Natural killer cell treated with Interleukin-12 subunit alpha and Interleukin-12 subunit beta and Interleukin-15 and Interleukin-18, amount 100 ng/mL, for 72 hours (primary cell): ENCODE data around the gene MICALL1. TPM values are rescaled to one million over a fixed set of nuclear protein-coding genes. Genes with fewer than 3 reads are reported as not detected.
"Not testable (repeated sequence)": the region's sequence is repeated elsewhere in the genome, so short reads cannot be mapped to it uniquely, and the experiment has no call there.

ENCODE experiments used
- ATAC-seq, 2 donors: fragments of 150-1000 bp; cut with Tn5 transposase in 1 of 2; sonication (Bioruptor Pico), chemical (Tn5 transposase) in 1 of 2; 2 replicates each; pipeline ENCODE4 v1.10.0; 2021
- DNase-seq: peaks from one replicate; pipeline ENCODE4 v3.0.0; 2022; ENCODE audit warnings: low spot score
- H3K27ac Mint-ChIP-seq, 2 donors: 1 replicate in 1 of 2; 2 replicates in 1 of 2; pipeline ENCODE4 v1.8.0; 2022; ENCODE audit warnings: mixed read lengths in 2 of 2, mild to moderate bottlenecking in 1 of 2, moderate library complexity in 1 of 2
- H3K27me3 Mint-ChIP-seq, 2 donors: 1 replicate in 1 of 2; 2 replicates in 1 of 2; pipeline ENCODE4 v1.8.0; 2022; ENCODE audit warnings: mixed read lengths in 2 of 2
- H3K36me3 Mint-ChIP-seq: one replicate; pipeline ENCODE4 v1.8.0; 2022; ENCODE audit warnings: mixed read lengths
- H3K4me1 Mint-ChIP-seq, 2 donors: 1 replicate in 1 of 2; 2 replicates in 1 of 2; pipeline ENCODE4 v1.8.0; 2022; ENCODE audit warnings: low read depth in 2 of 2, mixed read lengths in 2 of 2, mild to moderate bottlenecking in 1 of 2
- H3K4me3 Mint-ChIP-seq: one replicate; pipeline ENCODE4 v1.8.0; 2022; ENCODE audit warnings: mixed read lengths
- H3K9me3 Mint-ChIP-seq: 2 replicates; pipeline ENCODE4 v1.8.0; 2022; ENCODE audit warnings: mixed read lengths
- total RNA-seq, 2 donors: library from RNA; stranded (reverse); gene quantifications; one replicate each; pipeline ENCODE4 v1.2.3, GENCODE V29; 2022

Gene MICALL1
- total RNA-seq, 2 donors from 2014 or later, result 21.3 to 24.5 TPM

DNA sequence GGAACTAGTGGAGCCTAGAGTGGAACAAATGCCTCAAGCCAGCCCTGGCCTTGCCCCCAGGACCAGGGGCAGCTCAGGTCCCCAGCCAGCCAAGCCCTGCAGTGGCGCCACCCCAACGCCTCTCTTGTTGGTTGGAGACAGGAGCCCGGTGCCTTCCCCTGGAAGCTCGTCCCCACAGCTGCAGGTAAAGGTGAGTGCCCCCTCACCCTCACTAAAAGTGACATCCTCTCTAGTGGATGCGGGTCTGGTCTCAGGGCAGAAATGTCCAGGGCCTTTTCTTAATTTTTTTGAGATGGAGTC, 21.5 kb downstream of the MICALL1 start:
- H3K36me3 Mint-ChIP-seq, result no peaks in the 10 kb centered on the region
- ATAC-seq, result no peak

DNA sequence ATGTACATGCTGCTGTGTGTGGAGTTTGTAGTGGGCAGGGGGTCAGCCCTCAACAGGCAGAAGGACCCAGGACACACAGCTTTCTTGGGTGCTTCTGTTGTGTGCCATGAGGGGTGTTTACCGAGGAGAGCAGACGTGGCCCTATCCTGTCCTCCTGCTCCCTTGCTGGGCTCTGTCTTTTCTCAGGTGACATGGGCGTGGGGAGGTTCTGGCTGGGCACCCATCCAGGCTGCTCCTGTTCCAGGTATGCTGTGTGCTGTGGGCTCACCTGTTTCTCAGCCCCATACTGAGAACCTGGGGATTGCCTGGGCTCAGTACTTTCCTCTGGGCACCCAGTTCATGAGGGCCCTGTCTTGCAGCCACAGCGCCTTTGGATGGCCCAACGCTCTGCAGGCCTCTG, 23.3 kb downstream of the MICALL1 start:
- DNase-seq, result no peak
- Mint-ChIP-seq H3K4me1 (peaks cover 0 to 10% of the 10 kb centered on the region in 2 donors), H3K4me3 (no peak overlapping the region), H3K9me3 (no peaks in the 10 kb centered on the region), H3K27ac (no peak overlapping the region), H3K36me3 (no peaks in the 10 kb centered on the region), H3K27me3 (no peaks in the 10 kb centered on the region)
- no peak for ATAC-seq

More for the DNA sequence above, 21.5 kb downstream of the MICALL1 start:
- H3K27ac Mint-ChIP-seq, result no peak overlapping the region
- no peak for DNase-seq
- no peak overlapping the region for H3K4me3 Mint-ChIP-seq
- no peaks in the 10 kb centered on the region for H3K9me3 Mint-ChIP-seq
- H3K4me1 Mint-ChIP-seq, result peaks cover 0 to 2% of the 10 kb centered on the region in 2 donors
- H3K27me3 Mint-ChIP-seq, result no peaks in the 10 kb centered on the region

DNA sequence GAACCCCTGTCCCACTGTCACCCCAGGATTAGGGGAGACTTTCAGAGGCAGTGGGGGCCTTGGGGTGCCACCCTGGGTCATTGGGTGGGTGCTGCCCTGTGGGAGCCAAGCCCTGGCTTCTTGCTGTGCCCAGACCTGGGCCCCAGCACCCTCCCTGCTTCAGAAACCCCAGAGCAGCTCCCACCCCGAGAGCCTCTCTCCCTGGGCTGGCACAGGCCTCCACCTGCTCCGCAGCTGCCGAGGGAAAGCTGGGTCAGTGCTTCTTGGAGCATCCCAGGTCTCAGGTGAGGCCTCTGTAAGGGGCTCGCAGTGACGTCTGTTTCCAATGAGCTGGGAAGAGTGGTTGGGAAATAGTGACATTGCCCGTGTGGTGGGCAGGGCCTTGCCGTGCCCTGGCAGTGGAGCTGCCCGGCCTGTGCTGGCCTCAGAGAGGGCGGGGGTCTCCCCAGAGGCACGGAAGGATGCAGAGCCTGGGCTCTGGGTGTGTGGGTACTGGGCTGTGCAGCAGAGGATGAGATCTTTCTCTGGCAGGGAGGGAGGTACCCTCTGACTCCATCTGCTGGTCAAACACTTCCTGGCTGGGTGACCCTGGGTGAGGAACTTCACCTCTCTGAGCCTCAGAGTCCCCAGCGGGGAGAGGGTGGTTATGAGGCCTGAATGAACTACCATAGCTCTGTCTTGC, 24.3 kb downstream of the MICALL1 start:
- Mint-ChIP-seq H3K27me3 (no peaks in the 10 kb centered on the region), H3K9me3 (no peaks in the 10 kb centered on the region), H3K4me3 (no peak overlapping the region), H3K4me1 (peaks cover 0 to 10% of the 10 kb centered on the region in 2 donors), H3K36me3 (no peaks in the 10 kb centered on the region), H3K27ac (no peak overlapping the region)
- no peak for DNase-seq
- no peak for ATAC-seq

DNA sequence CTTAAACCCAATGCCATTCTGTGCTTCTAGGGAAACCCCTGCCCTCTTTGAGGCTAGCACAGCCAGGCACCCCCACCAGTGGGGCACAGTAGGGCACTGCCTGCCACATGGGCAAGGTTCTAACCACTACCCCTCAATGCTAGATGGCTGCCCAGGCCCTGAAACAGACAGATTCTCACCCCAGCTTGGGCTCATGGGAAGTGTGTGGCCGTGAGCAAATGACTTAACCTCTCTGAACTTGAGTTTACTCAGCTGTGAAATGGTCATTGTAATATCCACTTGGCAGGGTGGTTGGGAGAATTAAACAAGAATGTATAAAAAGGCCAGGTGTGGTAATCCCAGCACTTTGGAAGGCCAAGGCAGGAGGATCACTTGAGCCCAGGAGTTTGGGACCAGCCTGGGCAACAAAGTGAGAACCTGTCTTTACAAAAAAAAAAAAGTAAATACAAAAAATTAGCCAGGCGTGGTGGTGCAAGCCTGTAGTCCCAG, 24.9 kb downstream of the MICALL1 start:
- no peak overlapping the region for H3K27ac Mint-ChIP-seq
- no peaks in the 10 kb centered on the region for H3K27me3 Mint-ChIP-seq
- peaks cover 0 to 10% of the 10 kb centered on the region in 2 donors for H3K4me1 Mint-ChIP-seq
- no peak overlapping the region for H3K4me3 Mint-ChIP-seq
- ATAC-seq, result no peak
- H3K9me3 Mint-ChIP-seq, result no peaks in the 10 kb centered on the region
- no peaks in the 10 kb centered on the region for H3K36me3 Mint-ChIP-seq
- no peak for DNase-seq

DNA sequence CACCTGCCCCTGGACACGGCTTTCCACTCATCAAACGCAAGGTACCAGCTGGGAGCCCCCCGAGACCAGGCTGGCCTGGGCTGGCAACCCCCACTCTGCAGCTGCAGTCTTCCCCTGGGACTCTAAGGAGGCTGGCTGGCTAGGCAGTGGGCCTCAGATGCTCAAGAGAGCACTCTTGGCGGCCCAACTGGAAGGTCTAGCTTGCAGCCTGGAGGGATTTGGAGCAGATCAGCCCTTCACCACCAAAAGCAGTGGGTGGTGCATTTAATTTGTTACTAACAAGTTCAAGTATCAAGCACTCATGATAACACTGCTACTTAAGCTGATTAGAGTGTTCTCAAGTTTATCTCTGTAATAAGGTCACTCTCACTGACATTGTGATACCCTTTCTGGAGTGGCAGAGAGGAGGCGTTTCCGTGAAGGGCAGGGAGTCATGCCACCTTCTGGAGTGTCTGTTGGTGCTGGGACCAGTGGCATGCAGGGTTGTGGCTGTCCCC, 25.8 kb downstream of the MICALL1 start:
- H3K4me1 Mint-ChIP-seq, result peaks cover 0 to 10% of the 10 kb centered on the region in 2 donors
- no peaks in the 10 kb centered on the region for H3K9me3 Mint-ChIP-seq
- no peak overlapping the region for H3K4me3 Mint-ChIP-seq
- no peaks in the 10 kb centered on the region for H3K27me3 Mint-ChIP-seq
- H3K36me3 Mint-ChIP-seq, result no peaks in the 10 kb centered on the region
- ATAC-seq (no peak), DNase-seq (no peak)
- H3K27ac Mint-ChIP-seq, result no peak overlapping the region

DNA sequence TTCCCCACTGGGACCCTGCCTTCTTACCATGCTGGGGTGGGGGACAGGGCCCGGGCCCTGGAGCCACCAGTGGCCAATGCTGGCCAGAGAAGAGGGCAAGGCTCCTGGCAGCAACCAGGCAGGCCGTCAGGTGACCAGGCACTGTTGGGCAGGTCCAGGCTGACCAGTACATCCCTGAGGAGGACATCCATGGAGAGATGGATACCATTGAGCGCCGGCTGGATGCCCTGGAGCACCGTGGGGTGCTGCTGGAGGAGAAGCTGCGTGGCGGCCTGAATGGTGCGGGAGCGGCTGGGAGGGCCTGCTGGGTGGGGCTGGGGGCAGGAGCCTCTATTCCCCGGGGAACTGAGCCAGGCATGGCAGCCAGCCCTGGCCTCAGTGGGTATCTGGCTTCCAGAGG, 26.3 kb downstream of the MICALL1 start:
- H3K36me3 Mint-ChIP-seq, result no peaks in the 10 kb centered on the region
- no peak for ATAC-seq

DNA sequence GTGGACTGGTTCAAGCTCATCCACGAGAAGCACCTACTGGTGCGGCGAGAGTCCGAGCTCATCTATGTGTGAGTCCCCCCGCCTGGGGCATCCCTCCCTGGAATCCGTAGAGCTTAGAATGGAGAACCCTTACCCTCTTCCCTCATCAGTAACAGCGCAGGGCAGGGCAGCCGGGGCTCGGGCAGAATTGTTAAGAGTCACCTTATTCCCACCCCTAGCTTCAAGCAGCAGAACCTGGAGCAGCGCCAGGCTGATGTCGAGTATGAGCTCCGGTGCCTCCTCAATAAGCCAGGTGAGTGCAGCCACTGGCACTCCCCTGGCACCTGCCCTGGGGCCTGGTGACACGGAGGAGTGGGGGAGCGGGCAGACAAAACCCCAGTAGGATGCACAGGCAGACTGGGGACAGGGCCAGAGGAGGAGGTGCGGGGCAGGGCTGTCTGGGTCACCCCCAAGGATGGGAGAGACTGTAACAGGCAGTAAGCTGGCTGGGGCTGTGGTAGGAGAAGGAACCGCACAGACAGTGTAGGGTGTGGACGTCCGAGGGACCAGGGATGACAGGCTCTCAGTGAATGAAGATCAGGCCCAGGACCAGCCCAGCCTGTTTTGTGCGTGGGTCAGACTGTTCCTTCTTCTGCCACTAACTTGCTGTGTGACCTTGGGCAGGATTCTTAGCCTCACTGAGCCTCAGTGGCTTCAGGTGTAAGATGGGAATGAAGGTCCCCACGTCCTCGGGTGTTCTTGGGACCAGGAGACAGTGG, 26.9 kb downstream of the MICALL1 start:
- Mint-ChIP-seq H3K4me1 (peaks cover 0 to 10% of the 10 kb centered on the region in 2 donors), H3K27ac (peak overlapping the region in 1 of 2 donors; percentile 45), H3K36me3 (no peaks in the 10 kb centered on the region), H3K27me3 (no peaks in the 10 kb centered on the region), H3K4me3 (no peak overlapping the region), H3K9me3 (no peaks in the 10 kb centered on the region)
- DNase-seq (no peak), ATAC-seq (no peak)

More for the DNA sequence above, 26.3 kb downstream of the MICALL1 start:
- Mint-ChIP-seq H3K9me3 (no peaks in the 10 kb centered on the region), H3K4me3 (no peak overlapping the region), H3K4me1 (peaks cover 0 to 10% of the 10 kb centered on the region in 2 donors), H3K27ac (no peak overlapping the region), H3K27me3 (no peaks in the 10 kb centered on the region)
- DNase-seq, result no peak

DNA sequence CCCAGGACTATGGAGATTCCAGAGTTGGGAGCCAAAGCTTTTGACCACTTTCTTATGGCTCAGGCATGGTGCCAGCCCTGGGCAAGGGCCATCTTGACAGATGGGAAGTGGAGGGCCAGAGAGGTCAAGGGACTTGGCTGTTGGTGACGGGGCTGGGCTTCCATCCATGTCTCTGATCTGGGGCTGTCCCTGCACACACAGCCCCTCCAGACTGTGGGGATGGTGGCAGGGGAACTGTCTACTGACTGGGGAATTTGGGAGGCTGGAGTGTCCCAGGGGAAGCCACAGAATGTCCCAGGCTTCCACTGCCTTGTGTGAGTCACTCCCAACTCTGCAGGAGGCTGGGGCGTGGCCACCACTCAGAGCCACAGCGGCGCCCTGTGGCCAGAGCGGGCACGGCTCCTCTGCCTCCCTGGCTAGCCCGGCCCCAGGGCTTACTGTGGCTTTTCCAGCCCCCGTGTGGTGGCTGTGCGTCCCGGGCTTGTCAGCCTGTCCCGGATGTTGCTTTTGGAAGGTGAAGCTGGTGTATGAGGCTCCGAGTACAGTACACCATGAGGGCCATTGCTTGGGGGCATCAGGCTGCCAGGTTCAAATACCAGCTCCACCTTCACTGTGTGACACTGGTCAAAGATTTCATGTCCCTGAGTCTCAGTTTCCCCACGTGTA, 27.7 kb downstream of the MICALL1 start:
- Mint-ChIP-seq H3K4me1 (peaks cover 0 to 10% of the 10 kb centered on the region in 2 donors), H3K36me3 (no peaks in the 10 kb centered on the region), H3K27ac (peak overlapping the region in 1 of 2 donors; percentile 45), H3K27me3 (no peaks in the 10 kb centered on the region), H3K9me3 (no peaks in the 10 kb centered on the region), H3K4me3 (no peak overlapping the region)
- DNase-seq (peak; percentile 87), ATAC-seq (peak; percentile 97)

DNA sequence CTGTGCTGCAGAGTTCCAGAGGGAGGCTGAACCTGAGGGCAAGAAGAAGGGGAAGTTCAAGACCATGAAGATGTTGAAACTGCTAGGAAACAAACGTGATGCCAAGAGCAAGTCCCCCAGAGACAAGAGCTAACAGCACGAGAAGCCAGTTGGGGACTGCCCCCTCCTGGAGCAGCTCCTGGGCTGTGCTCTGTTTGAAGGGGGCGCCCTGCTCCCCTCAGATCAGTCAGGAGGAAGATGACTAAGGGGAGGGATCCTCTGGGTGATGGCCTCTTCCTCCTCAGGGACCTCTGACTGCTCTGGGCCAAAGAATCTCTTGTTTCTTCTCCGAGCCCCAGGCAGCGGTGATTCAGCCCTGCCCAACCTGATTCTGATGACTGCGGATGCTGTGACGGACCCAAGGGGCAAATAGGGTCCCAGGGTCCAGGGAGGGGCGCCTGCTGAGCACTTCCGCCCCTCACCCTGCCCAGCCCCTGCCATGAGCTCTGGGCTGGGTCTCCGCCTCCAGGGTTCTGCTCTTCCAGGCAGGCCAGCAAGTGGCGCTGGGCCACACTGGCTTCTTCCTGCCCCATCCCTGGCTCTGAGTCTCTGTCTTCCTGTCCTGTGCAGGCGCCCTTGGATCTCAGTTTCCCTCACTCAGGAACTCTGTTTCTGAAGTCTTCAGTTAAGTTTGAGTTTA, 34.7 kb downstream of the MICALL1 start:
- peaks cover 0 to 4% of the 10 kb centered on the region in 2 donors for H3K4me1 Mint-ChIP-seq
- DNase-seq (no peak), ATAC-seq (peak in 1 of 2 donors; percentile 37)
- no peaks in the 10 kb centered on the region for H3K27me3 Mint-ChIP-seq
- no peaks in the 10 kb centered on the region for H3K36me3 Mint-ChIP-seq
- no peak overlapping the region for H3K27ac Mint-ChIP-seq
- no peak overlapping the region for H3K4me3 Mint-ChIP-seq
- no peaks in the 10 kb centered on the region for H3K9me3 Mint-ChIP-seq

DNA sequence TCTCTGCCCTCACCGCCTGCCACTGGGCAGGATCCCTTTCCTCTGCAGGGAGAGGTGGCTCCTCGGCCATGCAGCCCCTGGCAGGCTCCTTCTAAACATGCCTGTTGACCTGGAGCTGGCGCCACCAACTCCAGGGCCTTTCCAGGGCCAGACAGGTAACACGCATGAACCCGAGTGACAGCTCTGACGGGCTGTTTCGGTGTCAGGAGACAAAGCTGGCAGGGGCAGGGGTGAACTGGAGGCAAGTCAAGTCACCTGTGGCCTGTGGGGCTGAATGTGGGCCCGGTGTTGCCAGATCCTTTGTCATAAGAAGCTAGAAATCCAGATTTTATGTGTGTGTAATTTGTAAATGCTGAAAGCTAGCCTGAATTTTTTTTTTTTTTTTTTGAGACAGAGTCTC, 36.0 kb downstream of the MICALL1 start:
- ATAC-seq (no peak), DNase-seq (no peak)
- H3K36me3 Mint-ChIP-seq, result no peaks in the 10 kb centered on the region
- H3K27ac Mint-ChIP-seq, result no peak overlapping the region
- H3K4me1 Mint-ChIP-seq, result peaks cover 0 to 4% of the 10 kb centered on the region in 2 donors
- H3K27me3 Mint-ChIP-seq, result no peaks in the 10 kb centered on the region
- H3K4me3 Mint-ChIP-seq, result no peak overlapping the region
- no peaks in the 10 kb centered on the region for H3K9me3 Mint-ChIP-seq

DNA sequence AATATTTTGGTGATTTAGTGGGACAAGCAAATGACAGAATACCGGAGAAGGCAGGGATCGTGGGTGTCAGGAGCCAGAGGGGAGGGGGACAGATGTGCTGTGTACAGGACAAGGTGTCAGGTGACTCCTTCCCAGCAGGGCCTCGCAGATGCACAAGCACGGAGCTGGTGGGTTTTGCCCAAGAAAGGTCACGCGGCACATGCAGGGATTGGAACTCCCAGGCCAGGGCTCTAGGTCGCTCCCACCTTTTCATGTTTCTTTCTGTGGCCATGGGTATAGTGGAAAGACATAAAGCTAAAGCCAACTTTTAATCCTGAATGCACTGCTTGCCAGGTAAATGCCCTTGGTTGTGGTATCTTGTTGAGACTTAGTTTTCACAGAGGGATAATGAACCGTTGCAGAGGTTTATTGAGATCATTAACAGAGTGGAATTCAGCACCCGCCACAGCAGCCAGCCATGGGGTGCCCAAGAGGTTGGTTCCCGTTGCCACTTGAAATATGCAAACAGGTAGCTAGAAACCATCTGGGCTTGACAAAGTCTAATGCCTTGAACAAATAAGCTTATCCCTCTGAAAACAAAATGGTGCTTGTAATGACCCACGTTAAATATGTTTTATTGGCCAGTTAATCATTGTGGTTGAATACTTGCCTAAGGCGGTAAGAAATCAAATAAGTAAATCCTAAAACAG, 37.2 kb downstream of the MICALL1 start:
- DNase-seq (no peak), ATAC-seq (no peak)
- Mint-ChIP-seq H3K36me3 (no peaks in the 10 kb centered on the region), H3K4me1 (peaks cover 0 to 4% of the 10 kb centered on the region in 2 donors), H3K27ac (no peak overlapping the region), H3K4me3 (no peak overlapping the region), H3K27me3 (no peaks in the 10 kb centered on the region), H3K9me3 (no peaks in the 10 kb centered on the region)

DNA sequence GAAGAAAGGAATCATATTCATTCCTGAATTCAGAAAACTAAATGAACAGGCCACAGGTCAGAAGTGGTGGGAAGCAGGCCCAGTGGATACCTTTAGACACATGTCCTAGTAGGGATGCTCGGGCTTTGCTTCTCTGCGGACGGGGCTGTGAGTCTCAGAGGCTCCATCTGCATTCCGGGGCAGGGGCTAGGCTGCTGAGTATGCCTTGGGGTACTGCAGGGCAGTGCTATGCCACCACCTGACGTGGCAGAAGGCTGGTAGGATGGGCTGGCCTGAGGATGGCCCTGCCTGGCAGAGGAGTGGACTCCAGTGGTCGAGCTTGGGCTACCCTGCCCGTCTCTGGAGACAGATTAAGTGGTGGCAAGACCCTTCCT, 37.7 kb downstream of the MICALL1 start:
- H3K9me3 Mint-ChIP-seq, result no peaks in the 10 kb centered on the region
- ATAC-seq (no peak), DNase-seq (no peak)
- no peaks in the 10 kb centered on the region for H3K36me3 Mint-ChIP-seq
- no peak overlapping the region for H3K27ac Mint-ChIP-seq
- H3K27me3 Mint-ChIP-seq, result no peaks in the 10 kb centered on the region
- peaks cover 0 to 4% of the 10 kb centered on the region in 2 donors for H3K4me1 Mint-ChIP-seq
- H3K4me3 Mint-ChIP-seq, result no peak overlapping the region

DNA sequence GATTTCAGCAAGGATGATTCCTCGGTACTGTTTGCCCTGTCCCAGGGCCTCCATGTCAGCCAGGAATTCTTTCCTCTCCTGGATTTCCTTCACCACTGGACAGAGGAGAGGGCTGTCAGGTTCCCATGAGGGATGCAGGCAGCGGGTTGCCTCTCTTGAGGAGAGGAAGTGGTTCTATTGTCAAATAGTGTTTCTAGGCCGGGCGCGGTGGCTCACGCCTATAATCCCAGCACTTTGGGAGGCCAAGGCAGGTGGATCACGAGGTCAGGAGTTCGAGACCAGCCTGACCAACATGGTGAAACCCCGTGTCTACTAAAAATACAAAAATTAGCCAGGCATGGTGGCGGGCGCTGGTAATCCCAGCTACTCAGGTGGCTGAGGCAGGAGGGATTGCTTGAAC, 38.3 kb downstream of the MICALL1 start:
- not testable (repeated sequence) for H3K27ac Mint-ChIP-seq, H3K4me3 Mint-ChIP-seq, H3K27me3 Mint-ChIP-seq, H3K9me3 Mint-ChIP-seq, DNase-seq, H3K4me1 Mint-ChIP-seq, H3K36me3 Mint-ChIP-seq, ATAC-seq
